CD14-positive monocyte (primary cell): ENCODE results near the gene KRTAP1-1. TPM values are rescaled to one million over a fixed set of nuclear protein-coding genes. Genes with fewer than 3 reads are reported as not detected.
"Not testable (repeated sequence)": the region's sequence is repeated elsewhere in the genome, so short reads cannot be mapped to it uniquely, and the experiment has no call there.

Experiments used
- DNase-seq, 3 donors: peaks; one replicate each; pipeline ENCODE4 v3.0.0-alpha.2; 2011 to 2022
- H2AFZ ChIP-seq: 2 replicates; pipeline ENCODE4 v1.6.0; 2012; ENCODE audit warnings: mild to moderate bottlenecking, low read depth, low read length, inconsistent platforms; ENCODE audit not compliant: insufficient read depth, poor library complexity, severe bottlenecking
- H3K27ac ChIP-seq, 2 donors: 1 replicate in 1 of 2; 2 replicates in 1 of 2; pipeline ENCODE4 v1.5.1; 2012 to 2013; ENCODE audit warnings: low read length in 2 of 2, control low read depth in 1 of 2, inconsistent platforms in 1 of 2, low read depth in 1 of 2, mild to moderate bottlenecking in 1 of 2
- H3K27me3 ChIP-seq, 2 donors: one replicate each; pipeline versions ENCODE4 v1.6.0 to v1.6.1; 2011 to 2013; ENCODE audit warnings: low read length in 2 of 2; ENCODE audit not compliant: control insufficient read depth in 2 of 2, insufficient read depth in 2 of 2
- H3K36me3 ChIP-seq, 2 donors: replicated peaks in 1 of 2; 1 replicate in 1 of 2; 2 replicates in 1 of 2; pipeline versions ENCODE4 v1.5.1 to v1.6.1; 2012 to 2013; ENCODE audit warnings: low read length in 2 of 2, control low read depth in 1 of 2, inconsistent platforms in 1 of 2, mild to moderate bottlenecking in 1 of 2; ENCODE audit not compliant: insufficient read depth in 2 of 2, control insufficient read depth in 1 of 2
- H3K4me1 ChIP-seq, 2 donors: 1 replicate in 1 of 2; 2 replicates in 1 of 2; pipeline versions ENCODE4 v1.5.1 to v1.6.1; 2012 to 2013; ENCODE audit warnings: low read length in 2 of 2, control low read depth in 1 of 2, inconsistent platforms in 1 of 2, mild to moderate bottlenecking in 1 of 2, moderate library complexity in 1 of 2; ENCODE audit not compliant: insufficient read depth in 2 of 2, control insufficient read depth in 1 of 2
- H3K4me2 ChIP-seq: replicated peaks from 2 replicates; pipeline ENCODE3; 2012; ENCODE audit warnings: low read length, moderate library complexity, mild to moderate bottlenecking; ENCODE audit not compliant: poor library complexity, severe bottlenecking; ENCODE audit errors: extremely low read depth
- H3K4me3 ChIP-seq, 3 experiments: fragments of 200-600 bp in 1 of 3; sonication (generic) in 1 of 3; replicated peaks in 1 of 3; 1 replicate in 2 of 3; 2 replicates in 1 of 3; pipeline ENCODE4 v1.5.1; 2011 to 2013; ENCODE audit warnings: low read length in 3 of 3, mild to moderate bottlenecking in 3 of 3, control low read depth in 2 of 3, low read depth in 2 of 3, inconsistent platforms in 1 of 3, moderate library complexity in 1 of 3
- H3K79me2 ChIP-seq: 2 replicates; pipeline ENCODE4 v1.6.0; 2012; ENCODE audit warnings: mild to moderate bottlenecking, control low read depth, inconsistent platforms, low read length, moderate library complexity; ENCODE audit not compliant: insufficient read depth
- H3K9ac ChIP-seq: 2 replicates; pipeline ENCODE4 v1.6.0; 2017; ENCODE audit warnings: low read length, mild to moderate bottlenecking; ENCODE audit not compliant: insufficient read depth, poor library complexity, severe bottlenecking
- H3K9me3 ChIP-seq, 2 donors: replicated peaks in 1 of 2; 1 replicate in 1 of 2; 2 replicates in 1 of 2; pipeline versions ENCODE4 v1.5.1 to v1.6.1; 2012 to 2013; ENCODE audit warnings: low read length in 2 of 2, control low read depth in 1 of 2; ENCODE audit not compliant: control insufficient read depth in 1 of 2, insufficient read depth in 1 of 2
- H4K20me1 ChIP-seq: 2 replicates; pipeline ENCODE4 v1.6.0; 2012; ENCODE audit warnings: mild to moderate bottlenecking, low read length, control low read depth, moderate library complexity; ENCODE audit not compliant: insufficient read depth
- H3K27ac Mint-ChIP-seq, 7 donors: one replicate each; pipeline ENCODE4 v1.8.0; 2020; ENCODE audit warnings: mild to moderate bottlenecking in 7 of 7, mixed read lengths in 7 of 7, moderate library complexity in 6 of 7, inconsistent platforms in 2 of 7
- H3K27me3 Mint-ChIP-seq, 3 donors: one replicate each; pipeline ENCODE4 v1.8.0; 2021 to 2022; ENCODE audit warnings: low read depth in 3 of 3, mild to moderate bottlenecking in 3 of 3, mixed read lengths in 3 of 3, moderate library complexity in 3 of 3, inconsistent platforms in 1 of 3
- H3K36me3 Mint-ChIP-seq, 2 donors: one replicate each; pipeline ENCODE4 v1.8.0; 2020; ENCODE audit warnings: mixed read lengths in 2 of 2, inconsistent platforms in 1 of 2, mild to moderate bottlenecking in 1 of 2
- H3K4me1 Mint-ChIP-seq: one replicate; pipeline ENCODE4 v1.8.0; 2020; ENCODE audit warnings: mild to moderate bottlenecking, mixed read lengths
- H3K4me3 Mint-ChIP-seq, 2 donors: one replicate each; pipeline ENCODE4 v1.8.0; 2020; ENCODE audit warnings: mild to moderate bottlenecking in 2 of 2, mixed read lengths in 2 of 2, moderate library complexity in 1 of 2
- H3K9me3 Mint-ChIP-seq, 7 donors: one replicate each; pipeline ENCODE4 v1.8.0; 2020 to 2022; ENCODE audit warnings: mixed read lengths in 7 of 7, mild to moderate bottlenecking in 6 of 7, moderate library complexity in 6 of 7, inconsistent platforms in 2 of 7
- WGBS: methylation state at CpG from one replicate; pipeline ENCODE4 v1.1.5; 2013; ENCODE audit warnings: missing lambda C conversion rate; ENCODE audit not compliant: insufficient coverage; 5-methylcytosine and 5-hydroxymethylcytosine counted together
- intact Hi-C, 2 donors: fragments of 100-400 bp; cut with micrococcal nuclease; formaldehyde crosslinking; loops; one replicate each; pipeline versions ENCODE4 v1.15.0 to v1.15.1; 2023
- polyA plus RNA-seq, 3 donors: library from polyadenylated mRNA; depleted of rRNA in 1 of 3; unstranded in 2 of 3; stranded (reverse) in 1 of 3; fragments of 300-500 nt in 2 of 3; fragments of >200 nt in 1 of 3; fragmentation: Illumina TruSeq in 2 of 3; gene quantifications; 1 replicate in 2 of 3; 2 replicates in 1 of 3; pipeline ENCODE4 v1.2.3, GENCODE V29; 2012 to 2021
- TF ChIP-seq, protein P1 (sequence below): fragments of 200-600 bp; IDR thresholded peaks from one replicate; pipeline ENCODE4 v1.8.0; 2022; ENCODE audit warnings: antibody characterized with exemption, mild to moderate bottlenecking

The KRTAP1-1 gene
- polyA plus RNA-seq, 3 donors = not detected

GRCh38 chr17:41058741-41059140 is 17.5 kb upstream of the KRTAP1-1 start:
- Histone ChIP-seq H3K9me3 (no peaks in the 10 kb centered on the region), H3K4me2 (no peak overlapping the region), H3K4me3 (no peak overlapping the region), H3K27ac (no peak overlapping the region), H3K27me3 (peaks cover 19 to 28% of the 10 kb centered on the region in 2 donors), H3K4me1 (no peaks in the 10 kb centered on the region), H3K9ac (no peak overlapping the region), H2AFZ (no peak overlapping the region), H3K36me3 (no peaks in the 10 kb centered on the region), H3K79me2 (no peaks in the 10 kb centered on the region), H4K20me1 (no peaks in the 10 kb centered on the region)
- H3K4me1 Mint-ChIP-seq = no peaks in the 10 kb centered on the region
- TF ChIP-seq, protein P1, sequence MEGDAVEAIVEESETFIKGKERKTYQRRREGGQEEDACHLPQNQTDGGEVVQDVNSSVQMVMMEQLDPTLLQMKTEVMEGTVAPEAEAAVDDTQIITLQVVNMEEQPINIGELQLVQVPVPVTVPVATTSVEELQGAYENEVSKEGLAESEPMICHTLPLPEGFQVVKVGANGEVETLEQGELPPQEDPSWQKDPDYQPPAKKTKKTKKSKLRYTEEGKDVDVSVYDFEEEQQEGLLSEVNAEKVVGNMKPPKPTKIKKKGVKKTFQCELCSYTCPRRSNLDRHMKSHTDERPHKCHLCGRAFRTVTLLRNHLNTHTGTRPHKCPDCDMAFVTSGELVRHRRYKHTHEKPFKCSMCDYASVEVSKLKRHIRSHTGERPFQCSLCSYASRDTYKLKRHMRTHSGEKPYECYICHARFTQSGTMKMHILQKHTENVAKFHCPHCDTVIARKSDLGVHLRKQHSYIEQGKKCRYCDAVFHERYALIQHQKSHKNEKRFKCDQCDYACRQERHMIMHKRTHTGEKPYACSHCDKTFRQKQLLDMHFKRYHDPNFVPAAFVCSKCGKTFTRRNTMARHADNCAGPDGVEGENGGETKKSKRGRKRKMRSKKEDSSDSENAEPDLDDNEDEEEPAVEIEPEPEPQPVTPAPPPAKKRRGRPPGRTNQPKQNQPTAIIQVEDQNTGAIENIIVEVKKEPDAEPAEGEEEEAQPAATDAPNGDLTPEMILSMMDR = no peak
- peaks cover 0 to 9% (median 2%) of the 10 kb centered on the region in 7 donors for H3K9me3 Mint-ChIP-seq
- H3K27me3 Mint-ChIP-seq = peaks cover 13 to 33% (median 20%) of the 10 kb centered on the region in 3 donors
- no peak for DNase-seq
- intact Hi-C loops = no loop called here
- H3K36me3 Mint-ChIP-seq = peaks cover 0 to 2% of the 10 kb centered on the region in 2 donors
- no peak overlapping the region for H3K27ac Mint-ChIP-seq
- no CpG with 5 or more reads among the region's 5 CpGs for WGBS
- H3K4me3 Mint-ChIP-seq = no peak overlapping the region

GRCh38 chr17:41057547-41057946 is 16.3 kb upstream of the KRTAP1-1 start:
- no CpG with 5 or more reads among the region's 1 CpG for WGBS
- H3K36me3 ChIP-seq = no peaks in the 10 kb centered on the region
- no peak overlapping the region for H2AFZ ChIP-seq
- no peak overlapping the region for H3K4me2 ChIP-seq
- Mint-ChIP-seq H3K27me3 (peaks cover 13 to 31% (median 17%) of the 10 kb centered on the region in 3 donors), H3K9me3 (peaks cover 0 to 9% (median 2%) of the 10 kb centered on the region in 7 donors), H3K4me1 (no peaks in the 10 kb centered on the region), H3K36me3 (peaks cover 0 to 2% of the 10 kb centered on the region in 2 donors), H3K27ac (no peak overlapping the region), H3K4me3 (no peak overlapping the region)
- no peak overlapping the region for H3K4me3 ChIP-seq
- no peak for DNase-seq
- peaks cover 16 to 26% of the 10 kb centered on the region in 2 donors for H3K27me3 ChIP-seq
- no peak overlapping the region for H3K9ac ChIP-seq
- H3K9me3 ChIP-seq = no peaks in the 10 kb centered on the region
- intact Hi-C loops = no loop called here
- TF ChIP-seq, protein P1 = no peak
- H3K79me2 ChIP-seq = no peaks in the 10 kb centered on the region
- no peaks in the 10 kb centered on the region for H4K20me1 ChIP-seq
- no peak overlapping the region for H3K27ac ChIP-seq
- no peaks in the 10 kb centered on the region for H3K4me1 ChIP-seq

- H3K4me1 ChIP-seq, H4K20me1 ChIP-seq, H3K27ac ChIP-seq, intact Hi-C loops, DNase-seq, H3K4me1 Mint-ChIP-seq, H3K79me2 ChIP-seq, H3K9me3 ChIP-seq, H2AFZ ChIP-seq, H3K4me3 Mint-ChIP-seq, H3K27ac Mint-ChIP-seq, H3K9ac ChIP-seq, H3K4me2 ChIP-seq, H3K36me3 Mint-ChIP-seq, H3K36me3 ChIP-seq, H3K9me3 Mint-ChIP-seq, H3K4me3 ChIP-seq: not testable (repeated sequence)
- no CpG with 5 or more reads among the region's 6 CpGs for WGBS
- H3K27me3 ChIP-seq = peaks cover 6 to 13% of the 10 kb centered on the region in 2 donors
- peaks cover 9 to 21% (median 15%) of the 10 kb centered on the region in 3 donors for H3K27me3 Mint-ChIP-seq
These were observed 13.9 kb upstream of the KRTAP1-1 start, which contains the start of gene KRTAP2-2 for GRCh38 chr17:41055130-41055529. Gene KRTAP2-2, minus strand, starts transcription at chr17:41055230. Its CDS starts 19 bp downstream, at chr17:41055211.
